HCT116 (cell line): ENCODE measurements around the gene C1orf174. TPM values are rescaled to one million over a fixed set of nuclear protein-coding genes. Genes with fewer than 3 reads are reported as not detected.
A peak's percentile ranks its signal among the peaks of the same experiment; 100 is the strongest.

ENCODE experiments used
- ATAC-seq: fragments of 200-7000 bp; cut with Tn5 transposase; 2 replicates; pipeline ENCODE4 v1.9.1; 2020; ENCODE audit warnings: mild to moderate bottlenecking, moderate library complexity
- BruUV-seq: library from RNA; stranded (reverse); fragments of 400-500 nt; replicated peaks from 2 replicates; lab custom pipeline; 2021; lab: Mats Ljungman, UMichigan
- CTCF ChIA-PET: fragments of 300-600 bp; sonication (Branson Sonifier 250); formaldehyde crosslinking; loops from one replicate; lab custom pipeline; 2021; ENCODE audit warnings: antibody characterized with exemption; lab: Charles Lee
- POLR2A ChIA-PET: fragments of 300-600, 350-600 bp; sonication (Branson Sonifier 250); formaldehyde crosslinking; loops from one replicate; lab custom pipeline; 2021; ENCODE audit warnings: antibody characterized with exemption; lab: Charles Lee
- RAD21 ChIA-PET, 2 experiments: fragments of 300-600 bp; sonication (Branson Sonifier 250); formaldehyde crosslinking; loops; one replicate each; lab custom pipeline; 2023; ENCODE audit warnings: low total read pairs in 2 of 2; ENCODE audit not compliant: uncharacterized antibody in 2 of 2, unreplicated experiment in 2 of 2, low non-redundant PET in 1 of 2; lab: Charles Lee
- DNase-seq: peaks from one replicate; pipeline ENCODE4 v3.0.0-alpha.2; 2010; ENCODE audit warnings: low read depth, low spot score
- H2AFZ ChIP-seq: fragments of 200-600 bp; shearing (Covaris generic), sonication (generic); 2 replicates; pipeline ENCODE4 v1.6.1; 2017; ENCODE audit warnings: low read depth, mixed run types, mixed read lengths, antibody characterized with exemption, low read length; ENCODE audit not compliant: poor library complexity, severe bottlenecking
- H3K27ac ChIP-seq: 2 replicates; pipeline ENCODE4 v1.5.1; 2012; ENCODE audit warnings: low read depth, low read length
- H3K27me3 ChIP-seq: fragments of 200-600 bp; sonication (generic); 2 replicates; pipeline ENCODE4 v1.6.1; 2016; ENCODE audit warnings: mixed run types, low read length, mixed read lengths; ENCODE audit not compliant: insufficient read depth
- H3K36me3 ChIP-seq, 2 experiments: fragments of 200-500 bp in 1 of 2; fragments of 200-600 bp in 1 of 2; sonication (Bioruptor generic) in 1 of 2; sonication (generic) in 1 of 2; 2 replicates each; pipeline versions ENCODE4 v1.5.1 to v1.6.1; 2014 to 2016; ENCODE audit warnings: low read length in 2 of 2, inconsistent platforms in 1 of 2, mixed read lengths in 1 of 2, mixed run types in 1 of 2; ENCODE audit not compliant: insufficient read depth in 2 of 2, control insufficient read depth in 1 of 2
- H3K4me1 ChIP-seq, 2 experiments: fragments of 200-600 bp in 1 of 2; sonication (generic) in 1 of 2; 2 replicates each; pipeline versions ENCODE4 v1.5.1 to v1.6.1; 2012 to 2017; ENCODE audit warnings: low read length in 2 of 2, inconsistent platforms in 1 of 2, mild to moderate bottlenecking in 1 of 2, mixed read lengths in 1 of 2, mixed run types in 1 of 2, moderate library complexity in 1 of 2; ENCODE audit not compliant: insufficient read depth in 2 of 2, control insufficient read depth in 1 of 2
- H3K4me2 ChIP-seq: fragments of 200-600 bp; sonication (generic); 2 replicates; pipeline ENCODE4 v1.6.1; 2017; ENCODE audit warnings: mixed run types, low read length, mixed read lengths
- H3K4me3 ChIP-seq, 2 experiments: fragments of 200-600 bp in 1 of 2; sonication (generic) in 1 of 2; replicated peaks in 1 of 2; 2 replicates each; pipeline ENCODE4 v1.5.1; 2011 to 2016; ENCODE audit warnings: low read length in 2 of 2, control low read depth in 1 of 2, low read depth in 1 of 2, mild to moderate bottlenecking in 1 of 2, mixed read lengths in 1 of 2, mixed run types in 1 of 2
- H3K79me2 ChIP-seq: fragments of 200-600 bp; sonication (generic); 2 replicates; pipeline ENCODE4 v1.6.1; 2017; ENCODE audit warnings: mild to moderate bottlenecking, mixed run types, low read length, moderate library complexity, mixed read lengths; ENCODE audit not compliant: insufficient read depth
- H3K9ac ChIP-seq: fragments of 200-600 bp; sonication (generic); 2 replicates; pipeline ENCODE4 v1.6.1; 2016; ENCODE audit warnings: low read length, mixed read lengths
- H3K9me2 ChIP-seq: fragments of 200-600 bp; sonication (generic), shearing (Covaris generic); 2 replicates; pipeline ENCODE4 v1.6.1; 2017; ENCODE audit warnings: mixed run types, mild to moderate bottlenecking, moderate library complexity; ENCODE audit not compliant: insufficient read depth
- H3K9me3 ChIP-seq, 2 experiments: fragments of 200-500 bp in 1 of 2; fragments of 200-600 bp in 1 of 2; sonication (Bioruptor generic) in 1 of 2; sonication (generic) in 1 of 2; 2 replicates each; pipeline ENCODE4 v1.6.1; 2014 to 2017; ENCODE audit warnings: low read length in 2 of 2, mixed read lengths in 2 of 2, inconsistent platforms in 1 of 2, low read depth in 1 of 2, mild to moderate bottlenecking in 1 of 2, mixed run types in 1 of 2, moderate library complexity in 1 of 2; ENCODE audit not compliant: control insufficient read depth in 1 of 2, insufficient read depth in 1 of 2
- H4K20me1 ChIP-seq: fragments of 200-600 bp; sonication (generic), shearing (Covaris generic); 2 replicates; pipeline ENCODE4 v1.6.1; 2017; ENCODE audit warnings: mixed run types, mild to moderate bottlenecking, moderate library complexity; ENCODE audit not compliant: insufficient read depth
- ATF3 ChIP-seq: IDR thresholded peaks from 2 replicates; pipeline ENCODE4 v1.6.1; 2012
- CTCF ChIP-seq, 3 experiments: fragments of 200-600 bp in 1 of 3; sonication (generic) in 1 of 3; IDR thresholded peaks in 2 of 3; conservative IDR thresholded peaks in 1 of 3; 2 replicates each; pipeline ENCODE4 v1.5.1; 2012 to 2017; ENCODE audit warnings: low read depth in 2 of 3, low read length in 2 of 3, antibody characterized with exemption in 1 of 3, borderline replicate concordance in 1 of 3, control low read depth in 1 of 3, mild to moderate bottlenecking in 1 of 3, mixed read lengths in 1 of 3, mixed run types in 1 of 3, moderate library complexity in 1 of 3; ENCODE audit not compliant: insufficient read depth in 1 of 3
- RAD21 ChIP-seq: IDR thresholded peaks from 2 replicates; pipeline ENCODE4 v1.6.1; 2012; ENCODE audit warnings: low read depth, mild to moderate bottlenecking
- intact Hi-C: fragments of 100-400 bp; cut with micrococcal nuclease; formaldehyde crosslinking; loops from 2 replicates; pipeline ENCODE4 v1.10.0; 2022
- total RNA-seq: library from RNA; stranded (reverse); gene quantifications from one replicate; pipeline ENCODE4 v1.2.1, GENCODE V29; 2021; ENCODE audit not compliant: unreplicated experiment

C1orf174 gene
- total RNA-seq, 1 experiment from 2014 or later, result 33.7 TPM

- no peaks in the 10 kb centered on the region for H3K9me3 ChIP-seq
- no TSS peak for BruUV-seq
- peak overlapping the region in 1 of 2 experiments; percentile 40; a peak in 3 of 4 replicates for H3K4me3 ChIP-seq
- peak overlapping the region; percentile 61 for H2AFZ ChIP-seq
- CTCF ChIA-PET, result interaction anchor here (0.8 to 1.4 kb wide), 5 partner anchors 12 to 1983 kb away, joined by 3 to 4 read pairs (median 3); no protein-coding TSS in a partner anchor
- ATAC-seq (peak; percentile 93), DNase-seq (peak; percentile 54)
- H3K4me1 ChIP-seq, result peaks cover 2 to 9% of the 10 kb centered on the region in 2 experiments; a peak in 3 of 4 replicates
- no peaks in the 10 kb centered on the region for H3K27me3 ChIP-seq
- TF ChIP-seq RAD21, result peak; percentile 96
- peak; percentile 62 to 90 (median 89); a peak in 5 of 6 replicates for TF ChIP-seq CTCF (IDR thresholded peaks at IDR 0.05 in 2 of 3, conservative IDR thresholded peaks at IDR 0.05 in 1 of 3; ENCODE audit: borderline replicate concordance in 1 of 3, insufficient read depth in 1 of 3, low read depth in 2 of 3, low read length in 2 of 3)
- no peak for TF ChIP-seq ATF3
- no peak overlapping the region for H3K27ac ChIP-seq
- 0 out of 2 replicates have a peak overlapping the region, but pooled peaks have one; percentile 20 for H3K9ac ChIP-seq
- no peaks in the 10 kb centered on the region for H4K20me1 ChIP-seq
- H3K9me2 ChIP-seq, result no peaks in the 10 kb centered on the region
- H3K4me2 ChIP-seq, result peak overlapping the region; percentile 79
- H3K79me2 ChIP-seq, result no peaks in the 10 kb centered on the region
- intact Hi-C loops, result loop anchor here (2.0 kb wide), 2 partner anchors 1710 to 1836 kb away; no protein-coding TSS in a partner anchor
- RAD21 ChIA-PET, result no interaction called here
- H3K36me3 ChIP-seq, result no peaks in the 10 kb centered on the region
- POLR2A ChIA-PET, result no interaction called here
Observed at GRCh38 chr1:3910857-3911845, 11.1 kb upstream of the C1orf174 start.
